GM18868 (cell line): Measurements from ENCODE around the gene RIN1.
"Not testable (repeated sequence)": the region's sequence is repeated elsewhere in the genome, so short reads cannot be mapped to it uniquely, and the experiment has no call there.

Experiments used
- ATAC-seq: cut with Tn5 transposase; IDR thresholded peaks from one replicate; pipeline ENCODE4 v1.9.1; 2021; ENCODE audit warnings: mild to moderate bottlenecking, moderate library complexity; ENCODE audit not compliant: unreplicated experiment

The RIN1 gene

GRCh38 chr11:66321606-66322005 lies 14.6 kb downstream of the RIN1 start:
- ATAC-seq = no peak

- not testable (repeated sequence) for ATAC-seq
These were observed 15.5 kb downstream of the RIN1 start for GRCh38 chr11:66320748-66321147.

- not testable (repeated sequence) for ATAC-seq
These were observed 15.9 kb downstream of the RIN1 start for GRCh38 chr11:66320289-66320688.

GRCh38 chr11:66318600-66318970 lies 17.6 kb downstream of the RIN1 start:
- no peak for ATAC-seq

GRCh38 chr11:66317723-66318599 lies 18.3 kb downstream of the RIN1 start:
- no peak for ATAC-seq

GRCh38 chr11:66317322-66317722 lies 18.9 kb downstream of the RIN1 start:
- ATAC-seq = no peak

- ATAC-seq = no peak
These were observed 19.4 kb downstream of the RIN1 start, which contains the start of gene CD248 for GRCh38 chr11:66316849-66317251. CD248 (minus strand) TSS chr11:66317044; CDS start chr11:66317027, 17 bp downstream.

- no peak for ATAC-seq
These were observed 20.1 kb downstream of the RIN1 start for GRCh38 chr11:66315921-66316811.

- ATAC-seq = no peak
These were observed 20.7 kb downstream of the RIN1 start for GRCh38 chr11:66315498-66315885.

- ATAC-seq = no peak
These were observed 21.4 kb downstream of the RIN1 start for GRCh38 chr11:66314561-66315497.

GRCh38 chr11:66314186-66314501 lies 22.1 kb downstream of the RIN1 start:
- no peak for ATAC-seq

GRCh38 chr11:66313321-66314185 lies 22.7 kb downstream of the RIN1 start:
- no peak for ATAC-seq

- ATAC-seq = peak; percentile 40
These were observed 23.5 kb downstream of the RIN1 start for GRCh38 chr11:66312549-66313320.

GRCh38 chr11:66311965-66312548 lies 24.2 kb downstream of the RIN1 start:
- ATAC-seq = peak; percentile 73

GRCh38 chr11:66311470-66311964 lies 24.7 kb downstream of the RIN1 start:
- ATAC-seq = no peak

GRCh38 chr11:66310803-66311440 lies 25.3 kb downstream of the RIN1 start:
- not testable (repeated sequence) for ATAC-seq

- no peak for ATAC-seq
These were observed 25.9 kb downstream of the RIN1 start for GRCh38 chr11:66310324-66310723.

- ATAC-seq = no peak
These were observed 26.8 kb downstream of the RIN1 start for GRCh38 chr11:66309475-66309874.
